Measurements from ENCODE around the gene IGFL3. TPM values are rescaled to one million over a fixed set of nuclear protein-coding genes. Genes with fewer than 3 reads are reported as not detected.
"Not testable (repeated sequence)": the region's sequence is repeated elsewhere in the genome, so short reads cannot be mapped to it uniquely, and the experiment has no call there.

Gene IGFL3
- total RNA-seq, 1 experiment from 2014 or later: not detected

DNA sequence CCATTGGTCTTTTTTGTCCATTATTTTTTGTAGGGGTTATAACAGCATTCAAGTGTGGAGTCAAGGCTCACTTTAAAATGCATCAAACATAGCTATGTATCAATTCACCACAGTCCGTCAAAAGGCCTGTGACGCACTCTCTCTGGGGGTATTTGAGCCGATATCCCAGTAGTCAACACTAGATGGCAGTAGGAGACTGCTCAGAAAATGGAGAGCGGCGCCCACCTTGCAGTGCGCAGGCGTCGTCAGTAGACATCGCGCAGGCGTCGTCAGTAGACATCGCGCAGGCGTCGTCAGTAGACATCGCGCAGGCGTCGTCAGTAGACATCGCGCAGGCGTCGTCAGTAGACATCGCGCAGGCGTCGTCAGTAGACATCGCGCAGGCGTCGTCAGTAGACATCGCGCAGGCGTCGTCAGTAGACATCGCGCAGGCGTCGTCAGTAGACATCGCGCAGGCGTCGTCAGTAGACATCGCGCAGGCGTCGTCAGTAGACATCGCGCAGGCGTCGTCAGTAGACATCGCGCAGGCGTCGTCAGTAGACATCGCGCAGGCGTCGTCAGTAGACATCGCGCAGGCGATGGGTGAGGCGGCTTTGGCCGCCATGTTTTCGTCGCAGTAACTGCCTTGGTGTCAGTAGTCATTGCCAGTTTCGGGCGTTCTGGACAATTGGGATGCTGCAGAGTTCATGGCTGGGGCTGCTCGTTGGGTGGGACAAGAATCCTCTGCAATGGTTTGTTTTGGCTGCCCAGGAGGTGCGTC, 45.7 kb downstream of the IGFL3 start:
- intact Hi-C loops (cut with micrococcal nuclease); BruUV-seq (replicated peaks); H3K9me3 Mint-ChIP-seq (ENCODE audit: unreplicated experiment); H3K36me3 Mint-ChIP-seq (ENCODE audit: insufficient read depth, unreplicated experiment); H3K27ac Mint-ChIP-seq (ENCODE audit: low read depth, unreplicated experiment); H3K4me3 Mint-ChIP-seq (ENCODE audit: unreplicated experiment): not testable (repeated sequence)
- CTCF ChIA-PET: interaction anchor here (0.6 to 7.2 kb wide), 52 partner anchors 9 to 496 kb away, joined by 3 to 265 read pairs (median 4); partner anchors contain the start of genes IGFL4 and PGLYRP1
- Mint-ChIP-seq H3K27me3 (ENCODE audit: insufficient read depth, unreplicated experiment) (peaks cover 15% of the 10 kb centered on the region), H3K4me1 (ENCODE audit: insufficient read depth, unreplicated experiment) (peaks cover 34% of the 10 kb centered on the region)
- peak; percentile 64 for DNase-seq (ENCODE audit: unreplicated experiment)
- TF ChIP-seq, protein P1, sequence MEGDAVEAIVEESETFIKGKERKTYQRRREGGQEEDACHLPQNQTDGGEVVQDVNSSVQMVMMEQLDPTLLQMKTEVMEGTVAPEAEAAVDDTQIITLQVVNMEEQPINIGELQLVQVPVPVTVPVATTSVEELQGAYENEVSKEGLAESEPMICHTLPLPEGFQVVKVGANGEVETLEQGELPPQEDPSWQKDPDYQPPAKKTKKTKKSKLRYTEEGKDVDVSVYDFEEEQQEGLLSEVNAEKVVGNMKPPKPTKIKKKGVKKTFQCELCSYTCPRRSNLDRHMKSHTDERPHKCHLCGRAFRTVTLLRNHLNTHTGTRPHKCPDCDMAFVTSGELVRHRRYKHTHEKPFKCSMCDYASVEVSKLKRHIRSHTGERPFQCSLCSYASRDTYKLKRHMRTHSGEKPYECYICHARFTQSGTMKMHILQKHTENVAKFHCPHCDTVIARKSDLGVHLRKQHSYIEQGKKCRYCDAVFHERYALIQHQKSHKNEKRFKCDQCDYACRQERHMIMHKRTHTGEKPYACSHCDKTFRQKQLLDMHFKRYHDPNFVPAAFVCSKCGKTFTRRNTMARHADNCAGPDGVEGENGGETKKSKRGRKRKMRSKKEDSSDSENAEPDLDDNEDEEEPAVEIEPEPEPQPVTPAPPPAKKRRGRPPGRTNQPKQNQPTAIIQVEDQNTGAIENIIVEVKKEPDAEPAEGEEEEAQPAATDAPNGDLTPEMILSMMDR (IDR thresholded peaks at IDR 0.05; ENCODE audit: unreplicated experiment): peak; percentile 72
- POLR2A ChIA-PET: interaction anchor here (0.7 to 1.9 kb wide), 8 partner anchors 14 to 186 kb away, joined by 3 to 5 read pairs (median 4); no protein-coding TSS in a partner anchor

DNA sequence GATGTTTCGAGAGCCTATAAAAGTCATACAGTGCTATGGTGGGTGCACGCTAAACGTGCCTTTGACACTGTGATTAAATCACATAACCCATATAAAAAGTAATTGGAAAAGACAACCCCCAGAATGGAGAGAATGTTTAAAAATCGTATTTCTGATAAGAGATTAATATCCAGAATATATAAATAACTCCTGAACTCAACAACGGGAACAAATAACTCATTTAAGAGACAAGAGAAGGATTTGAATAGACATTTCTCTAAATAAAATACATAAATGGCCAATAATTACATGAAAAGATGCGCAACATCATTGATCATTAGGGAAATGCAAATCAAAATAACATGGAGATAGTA, 46.7 kb downstream of the IGFL3 start:
- ChIA-PET POLR2A (interaction anchor here (0.7 to 1.9 kb wide), 8 partner anchors 11 to 187 kb away, joined by 3 to 8 read pairs (median 3); no protein-coding TSS in a partner anchor), CTCF (interaction anchor here (0.6 to 7.2 kb wide), 45 partner anchors 10 to 521 kb away, joined by 3 to 265 read pairs (median 4); partner anchors contain the start of genes IGFL4 and PGLYRP1)
- H3K36me3 Mint-ChIP-seq (ENCODE audit: insufficient read depth, unreplicated experiment): peaks cover 6% of the 10 kb centered on the region
- intact Hi-C loops (cut with micrococcal nuclease): loop anchor here (1.0 kb wide), 2 partner anchors 48 to 188 kb away; no protein-coding TSS in a partner anchor
- TF ChIP-seq, protein P1 (IDR thresholded peaks at IDR 0.05; ENCODE audit: unreplicated experiment): no peak
- H3K27me3 Mint-ChIP-seq (ENCODE audit: insufficient read depth, unreplicated experiment): peaks cover 15% of the 10 kb centered on the region
- no peaks in the 10 kb centered on the region for H3K9me3 Mint-ChIP-seq (ENCODE audit: unreplicated experiment)
- no peak for DNase-seq (ENCODE audit: unreplicated experiment)
- H3K4me1 Mint-ChIP-seq (ENCODE audit: insufficient read depth, unreplicated experiment): peaks cover 43% of the 10 kb centered on the region
- no peak overlapping the region for H3K27ac Mint-ChIP-seq (ENCODE audit: low read depth, unreplicated experiment)
- H3K4me3 Mint-ChIP-seq (ENCODE audit: unreplicated experiment): peak overlapping the region; percentile 69
- BruUV-seq (replicated peaks): no TSS peak

DNA sequence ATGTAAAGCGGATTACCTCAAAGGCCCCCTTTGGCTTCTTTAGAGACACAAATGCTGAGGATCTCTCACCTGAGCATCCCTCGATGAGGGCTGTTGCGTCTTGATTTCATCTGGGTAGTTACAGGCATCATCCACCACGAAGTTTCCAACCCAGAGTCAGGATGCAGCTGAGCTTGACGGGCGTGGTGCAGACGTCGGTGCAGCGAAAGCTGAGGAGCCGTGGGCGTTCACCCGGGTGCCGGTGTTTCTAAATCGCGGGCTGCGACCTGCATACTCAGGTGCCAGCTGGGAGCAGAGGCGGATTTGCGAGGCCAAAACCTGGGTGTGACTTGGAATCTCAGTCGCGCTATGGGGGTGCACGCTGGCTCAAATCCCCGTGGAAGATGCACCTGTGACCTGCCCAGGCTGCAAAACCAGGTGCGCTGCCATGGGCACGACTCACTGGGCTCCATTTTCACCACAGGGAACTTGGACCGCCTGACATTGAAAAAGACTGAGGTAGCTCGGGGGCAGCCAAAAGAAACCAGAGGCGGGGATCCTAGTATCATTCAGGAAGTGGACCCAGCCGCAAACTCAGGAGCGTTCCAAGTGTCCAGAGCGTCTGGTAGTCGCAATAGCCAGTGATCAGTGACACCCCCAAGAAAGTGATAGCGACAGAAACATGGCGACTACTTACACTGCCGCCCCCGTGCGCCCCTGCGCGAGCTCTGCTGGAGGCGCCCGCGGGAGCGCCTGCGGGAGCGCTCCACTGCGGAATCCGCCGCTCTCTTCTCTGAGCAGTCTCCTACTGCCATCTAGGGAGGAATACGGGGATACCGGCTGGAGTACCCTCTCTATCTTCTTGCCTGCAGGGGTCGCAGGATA, 47.3 kb downstream of the IGFL3 start:
- POLR2A ChIA-PET: interaction anchor here (0.9 to 1.9 kb wide), 7 partner anchors 11 to 188 kb away, joined by 3 to 8 read pairs (median 4); no protein-coding TSS in a partner anchor
- TF ChIP-seq, protein P1 (IDR thresholded peaks at IDR 0.05; ENCODE audit: unreplicated experiment): peak; percentile 98
- CTCF ChIA-PET: interaction anchor here (0.5 to 7.2 kb wide), 34 partner anchors 9 to 925 kb away, joined by 3 to 265 read pairs (median 4); partner anchors contain the start of genes IGFL4 and PGLYRP1
- H3K4me1 Mint-ChIP-seq (ENCODE audit: insufficient read depth, unreplicated experiment): peaks cover 41% of the 10 kb centered on the region
- H3K36me3 Mint-ChIP-seq (ENCODE audit: insufficient read depth, unreplicated experiment): peaks cover 6% of the 10 kb centered on the region
- intact Hi-C loops (cut with micrococcal nuclease): loop anchor here (1.0 kb wide), 2 partner anchors 48 to 188 kb away; no protein-coding TSS in a partner anchor
- DNase-seq (ENCODE audit: unreplicated experiment): peak; percentile 89
- no TSS peak for BruUV-seq (replicated peaks)
- no peak overlapping the region for H3K27ac Mint-ChIP-seq (ENCODE audit: low read depth, unreplicated experiment)
- peak overlapping the region; percentile 69 for H3K4me3 Mint-ChIP-seq (ENCODE audit: unreplicated experiment)
- H3K27me3 Mint-ChIP-seq (ENCODE audit: insufficient read depth, unreplicated experiment): peaks cover 15% of the 10 kb centered on the region
- no peaks in the 10 kb centered on the region for H3K9me3 Mint-ChIP-seq (ENCODE audit: unreplicated experiment)

Data from MCF 10A (cell line).